K562 (cell line): ENCODE data around the gene THAP4. TPM values are rescaled to one million over a fixed set of nuclear protein-coding genes. Genes with fewer than 3 reads are reported as not detected.

ENCODE experiments used
- ARID3A ChIP-seq: IDR thresholded peaks from 2 replicates; pipeline ENCODE4 v1.6.1; 2012; ENCODE audit warnings: low read depth, low read length, improper control_type of control experiment, borderline replicate concordance
- EWSR1 ChIP-seq: fragments of 450-650 bp; IDR thresholded peaks from 2 replicates; pipeline ENCODE4 v1.6.1; 2018; ENCODE audit warnings: borderline replicate concordance, mild to moderate bottlenecking, low read depth, moderate library complexity; ENCODE audit not compliant: partially characterized antibody
- FOXJ2 ChIP-seq: fragments of 200-800 bp; sonication (Bioruptor generic); IDR thresholded peaks from 2 replicates; pipeline ENCODE4 v1.6.1; 2016; ENCODE audit warnings: missing genetic modification characterization, missing compliant biosample characterization
- LARP7 ChIP-seq: fragments of 450-650 bp; IDR thresholded peaks from 2 replicates; pipeline ENCODE4 v1.6.1; 2016
- ZNF408 ChIP-seq: fragments of 250-450 bp; sonication (Bioruptor Pico); IDR thresholded peaks from 2 replicates; pipeline ENCODE4 v1.4.0; 2020; ENCODE audit warnings: low read depth, mild to moderate bottlenecking, moderate library complexity
- polyA plus RNA-seq, 8 experiments: library from polyadenylated mRNA; depleted of rRNA in 4 of 8; stranded (reverse) in 5 of 8; unstranded in 3 of 8; fragments of >200 nt; fragmentation: Nextera tagmentation in 2 of 8; fragmentation: Illumina TruSeq in 1 of 8; extraction: Ambion mirVana in 2 of 8; extraction: Trizol in 1 of 8; gene quantifications; 2 replicates each; pipeline versions ENCODE4 v1.2.1 to v1.2.3, GENCODE V29; 2011 to 2014; ENCODE audit warnings: inconsistent platforms in 1 of 8, missing spikeins in 1 of 8
- total RNA-seq, 7 experiments: library from RNA; depleted of rRNA in 6 of 7; stranded (reverse); fragments of >200 nt in 6 of 7; fragmentation: Illumina TruSeq in 2 of 7; extraction: Trizol in 2 of 7; gene quantifications; 2 replicates each; pipeline versions ENCODE4 v1.2.1 to v1.2.3, GENCODE V29; 2011 to 2021; ENCODE audit warnings: low replicate concordance in 1 of 7
- TF ChIP-seq, protein P1 (sequence below): IDR thresholded peaks from 3 replicates; pipeline ENCODE4 v1.6.1; 2011; ENCODE audit warnings: borderline replicate concordance, mild to moderate bottlenecking, moderate library complexity; ENCODE audit not compliant: insufficient read length; ENCODE audit errors: extremely low read depth

THAP4 gene
- total and polyA plus RNA-seq, 9 of the 15 experiments (the other 6 are each of a cell fraction or from before 2014, with no cell fraction given), result 8.6 to 60.9 (median 43.9) TPM

GRCh38 chr2:241615522-241616052 lies 21.4 kb downstream of the THAP4 start (continued):
- TF ChIP-seq ARID3A (no peak), FOXJ2 (tag) (no peak), LARP7 (no peak), EWSR1 (no peak), ZNF408 (CRISPR knock-in tag) (no peak)
- TF ChIP-seq, protein P1, sequence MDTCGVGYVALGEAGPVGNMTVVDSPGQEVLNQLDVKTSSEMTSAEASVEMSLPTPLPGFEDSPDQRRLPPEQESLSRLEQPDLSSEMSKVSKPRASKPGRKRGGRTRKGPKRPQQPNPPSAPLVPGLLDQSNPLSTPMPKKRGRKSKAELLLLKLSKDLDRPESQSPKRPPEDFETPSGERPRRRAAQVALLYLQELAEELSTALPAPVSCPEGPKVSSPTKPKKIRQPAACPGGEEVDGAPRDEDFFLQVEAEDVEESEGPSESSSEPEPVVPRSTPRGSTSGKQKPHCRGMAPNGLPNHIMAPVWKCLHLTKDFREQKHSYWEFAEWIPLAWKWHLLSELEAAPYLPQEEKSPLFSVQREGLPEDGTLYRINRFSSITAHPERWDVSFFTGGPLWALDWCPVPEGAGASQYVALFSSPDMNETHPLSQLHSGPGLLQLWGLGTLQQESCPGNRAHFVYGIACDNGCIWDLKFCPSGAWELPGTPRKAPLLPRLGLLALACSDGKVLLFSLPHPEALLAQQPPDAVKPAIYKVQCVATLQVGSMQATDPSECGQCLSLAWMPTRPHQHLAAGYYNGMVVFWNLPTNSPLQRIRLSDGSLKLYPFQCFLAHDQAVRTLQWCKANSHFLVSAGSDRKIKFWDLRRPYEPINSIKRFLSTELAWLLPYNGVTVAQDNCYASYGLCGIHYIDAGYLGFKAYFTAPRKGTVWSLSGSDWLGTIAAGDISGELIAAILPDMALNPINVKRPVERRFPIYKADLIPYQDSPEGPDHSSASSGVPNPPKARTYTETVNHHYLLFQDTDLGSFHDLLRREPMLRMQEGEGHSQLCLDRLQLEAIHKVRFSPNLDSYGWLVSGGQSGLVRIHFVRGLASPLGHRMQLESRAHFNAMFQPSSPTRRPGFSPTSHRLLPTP, result no peak
